Esophagus muscularis mucosa (tissue), 3 donors: ENCODE measurements around the gene SPDYE6.

Source experiments
- POLR2AphosphoS5 ChIP-seq, 2 donors: sonication (generic); formaldehyde crosslinking; IDR thresholded peaks; one replicate each; pipeline ENCODE4 v1.6.1; 2017; ENCODE audit warnings: antibody characterized with exemption in 2 of 2
- TF ChIP-seq, protein P1 (sequence below), 3 experiments: fragments of 200-600 bp in 2 of 3; fragments of 450-650 bp in 1 of 3; sonication (generic) in 2 of 3; IDR thresholded peaks; one replicate each; pipeline ENCODE4 v1.5.1; 2017 to 2019; ENCODE audit warnings: antibody characterized with exemption in 3 of 3, mild to moderate bottlenecking in 2 of 3, moderate library complexity in 1 of 3

DNA sequence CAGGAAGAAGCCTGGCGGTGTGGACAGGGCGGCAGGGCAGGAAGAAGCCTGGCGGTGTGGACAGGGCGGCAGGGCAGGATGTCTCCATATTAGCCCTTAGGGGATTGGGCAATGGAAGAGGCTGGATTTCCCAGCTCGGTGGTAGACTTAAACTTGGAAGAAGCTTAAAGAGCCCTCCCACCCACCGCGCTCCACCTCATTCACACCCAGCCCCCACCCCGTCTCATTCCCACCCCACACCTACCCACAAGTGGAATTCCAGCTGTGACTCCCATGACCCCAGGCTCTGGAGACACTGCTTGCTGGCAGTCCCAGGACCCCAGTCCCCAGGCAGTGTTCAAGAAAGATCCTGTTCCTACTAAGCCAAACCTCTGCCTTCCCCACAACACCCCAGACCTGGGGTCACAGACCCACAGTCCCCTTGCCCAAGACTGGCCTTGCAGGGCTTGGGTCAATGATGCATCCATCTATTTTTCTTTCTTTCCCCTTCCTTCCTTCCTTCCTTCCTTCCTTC is 34.0 kb downstream of the SPDYE6 start:
- TF ChIP-seq, protein P1, sequence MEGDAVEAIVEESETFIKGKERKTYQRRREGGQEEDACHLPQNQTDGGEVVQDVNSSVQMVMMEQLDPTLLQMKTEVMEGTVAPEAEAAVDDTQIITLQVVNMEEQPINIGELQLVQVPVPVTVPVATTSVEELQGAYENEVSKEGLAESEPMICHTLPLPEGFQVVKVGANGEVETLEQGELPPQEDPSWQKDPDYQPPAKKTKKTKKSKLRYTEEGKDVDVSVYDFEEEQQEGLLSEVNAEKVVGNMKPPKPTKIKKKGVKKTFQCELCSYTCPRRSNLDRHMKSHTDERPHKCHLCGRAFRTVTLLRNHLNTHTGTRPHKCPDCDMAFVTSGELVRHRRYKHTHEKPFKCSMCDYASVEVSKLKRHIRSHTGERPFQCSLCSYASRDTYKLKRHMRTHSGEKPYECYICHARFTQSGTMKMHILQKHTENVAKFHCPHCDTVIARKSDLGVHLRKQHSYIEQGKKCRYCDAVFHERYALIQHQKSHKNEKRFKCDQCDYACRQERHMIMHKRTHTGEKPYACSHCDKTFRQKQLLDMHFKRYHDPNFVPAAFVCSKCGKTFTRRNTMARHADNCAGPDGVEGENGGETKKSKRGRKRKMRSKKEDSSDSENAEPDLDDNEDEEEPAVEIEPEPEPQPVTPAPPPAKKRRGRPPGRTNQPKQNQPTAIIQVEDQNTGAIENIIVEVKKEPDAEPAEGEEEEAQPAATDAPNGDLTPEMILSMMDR (IDR thresholded peaks at IDR 0.05): no peak
- no peak for TF ChIP-seq POLR2AphosphoS5 (IDR thresholded peaks at IDR 0.05)
